Endothelial cell of umbilical vein (primary cell): ENCODE results near the gene NFIA. TPM values are rescaled to one million over a fixed set of nuclear protein-coding genes. Genes with fewer than 3 reads are reported as not detected.

Experiments used
- BruUV-seq: library from RNA; stranded (reverse); fragments of 400-500 nt; replicated peaks from 2 replicates; lab custom pipeline; 2021; lab: Mats Ljungman, UMichigan
- CTCF ChIA-PET: fragments of 300-600, 350-600 bp; sonication (Branson Sonifier 250); formaldehyde crosslinking; loops from one replicate; lab custom pipeline; 2021; ENCODE audit warnings: antibody characterized with exemption, inconsistent platforms; lab: Charles Lee
- POLR2A ChIA-PET: fragments of 300-600, 350-600 bp; sonication (Branson Sonifier 250); formaldehyde crosslinking; loops from one replicate; lab custom pipeline; 2021; ENCODE audit warnings: antibody characterized with exemption, inconsistent platforms; lab: Charles Lee
- DNase-seq: peaks from one replicate; pipeline ENCODE4 v3.0.0-alpha.2; 2011; ENCODE audit warnings: low read depth, low spot score
- FAIRE-seq: peaks from 2 replicates; lab custom pipeline; 2011; peaks lifted over from hg19 to GRCh38; lab: Jason Lieb, UNC
- H2AFZ ChIP-seq: 2 replicates; pipeline ENCODE4 v1.6.0; 2012; ENCODE audit warnings: low read depth, low read length, control low read depth, inconsistent platforms
- H3K27ac ChIP-seq: 2 replicates; pipeline ENCODE4 v1.5.1; 2011; ENCODE audit warnings: low read depth, mild to moderate bottlenecking, control low read depth, low read length, moderate library complexity; ENCODE audit not compliant: insufficient read depth
- H3K27me3 ChIP-seq, 2 experiments: 2 replicates each; pipeline versions ENCODE4 v1.6.0 to v1.6.1; 2011; ENCODE audit warnings: low read length in 2 of 2, mixed read lengths in 1 of 2; ENCODE audit not compliant: control insufficient read depth in 2 of 2, insufficient read depth in 2 of 2
- H3K36me3 ChIP-seq, 2 experiments: 2 replicates in 1 of 2; 3 replicates in 1 of 2; pipeline ENCODE4 v1.5.1; 2011; ENCODE audit warnings: low read length in 2 of 2, mild to moderate bottlenecking in 1 of 2, moderate library complexity in 1 of 2; ENCODE audit not compliant: control insufficient read depth in 2 of 2, insufficient read depth in 2 of 2; ENCODE audit errors: extremely low read depth in 1 of 2
- H3K4me1 ChIP-seq: 3 replicates; pipeline ENCODE4 v1.5.1; 2011; ENCODE audit warnings: mild to moderate bottlenecking, low read length; ENCODE audit not compliant: control insufficient read depth, insufficient read depth; ENCODE audit errors: extremely low read depth
- H3K4me2 ChIP-seq: 2 replicates; pipeline ENCODE4 v1.6.1; 2011; ENCODE audit warnings: low read length, control low read depth, mixed read lengths; ENCODE audit not compliant: insufficient read depth
- H3K4me3 ChIP-seq, 3 experiments: fragments of 200-600 bp in 1 of 3; sonication (generic), shearing (Covaris generic) in 1 of 3; replicated peaks in 1 of 3; 2 replicates each; pipeline ENCODE4 v1.5.1; 2011 to 2016; ENCODE audit warnings: control low read depth in 3 of 3, low read length in 3 of 3, mild to moderate bottlenecking in 2 of 3, inconsistent platforms in 1 of 3, low read depth in 1 of 3, moderate library complexity in 1 of 3; ENCODE audit not compliant: insufficient read depth in 1 of 3
- H3K79me2 ChIP-seq: 2 replicates; pipeline ENCODE4 v1.6.0; 2012; ENCODE audit warnings: low read length, inconsistent platforms; ENCODE audit not compliant: control insufficient read depth, insufficient read depth
- H3K9ac ChIP-seq: replicated peaks from 2 replicates; pipeline ENCODE3; 2011; ENCODE audit warnings: low read length, control low read depth; ENCODE audit not compliant: insufficient read depth; ENCODE audit errors: extremely low read depth
- H3K9me1 ChIP-seq: replicated peaks from 3 replicates; pipeline ENCODE4 v1.6.0; 2011; ENCODE audit warnings: mild to moderate bottlenecking, low read length; ENCODE audit not compliant: control insufficient read depth, insufficient read depth; ENCODE audit errors: extremely low read depth
- H3K9me3 ChIP-seq: replicated peaks from 2 replicates; pipeline ENCODE4 v1.5.1; 2012; ENCODE audit warnings: low read length, inconsistent platforms; ENCODE audit not compliant: control insufficient read depth, insufficient read depth
- H4K20me1 ChIP-seq: replicated peaks from 2 replicates; pipeline ENCODE3; 2011; ENCODE audit warnings: mild to moderate bottlenecking, low read length; ENCODE audit not compliant: control insufficient read depth, insufficient read depth; ENCODE audit errors: extremely low read depth
- CTCF ChIP-seq, 2 donors: IDR thresholded peaks; 1 replicate in 1 of 2; 2 replicates in 1 of 2; pipeline ENCODE4 v1.5.1; 2011; ENCODE audit warnings: low read length in 2 of 2, mild to moderate bottlenecking in 2 of 2, moderate library complexity in 2 of 2, control low read depth in 1 of 2, inconsistent platforms in 1 of 2, low read depth in 1 of 2; ENCODE audit not compliant: insufficient read depth in 1 of 2; ENCODE audit errors: extremely low read depth in 1 of 2
- EZH2 ChIP-seq: IDR thresholded peaks from 2 replicates; pipeline ENCODE4 v1.6.1; 2012; ENCODE audit warnings: borderline replicate concordance, low read depth, mild to moderate bottlenecking, moderate library complexity, low read length, inconsistent platforms; ENCODE audit not compliant: severe bottlenecking
- FOS ChIP-seq: IDR thresholded peaks from 2 replicates; pipeline ENCODE4 v1.6.1; 2011; ENCODE audit warnings: mild to moderate bottlenecking, low read length, moderate library complexity, borderline replicate concordance; ENCODE audit not compliant: insufficient read depth
- GATA2 ChIP-seq: IDR thresholded peaks from 2 replicates; pipeline ENCODE4 v1.7.0; 2011; ENCODE audit warnings: low read depth, mild to moderate bottlenecking, moderate library complexity, mixed read lengths, low read length; ENCODE audit not compliant: insufficient read length, insufficient read depth
- MAX ChIP-seq: IDR thresholded peaks from 2 replicates; pipeline ENCODE4 v1.6.1; 2011; ENCODE audit not compliant: insufficient read depth, insufficient read length
- MYC ChIP-seq: IDR thresholded peaks from one replicate; pipeline ENCODE4 v1.6.1; 2011; ENCODE audit warnings: mild to moderate bottlenecking, low read depth, low read length
- dilution Hi-C: fragments of 300-500 bp; cut with MboI; formaldehyde crosslinking; loops from one replicate; pipeline ENCODE4 v1.15.0; 2019; ENCODE audit warnings: low sequenced_read_pairs; ENCODE audit not compliant: extremely low pct_ligation_motif_present
- intact Hi-C: fragments of 100-400 bp; cut with micrococcal nuclease; formaldehyde crosslinking; loops from one replicate; pipeline ENCODE4 v1.10.0; 2022
- polyA plus RNA-seq, 4 experiments: library from polyadenylated mRNA; depleted of rRNA in 3 of 4; stranded (reverse) in 3 of 4; unstranded in 1 of 4; fragments of >200 nt; gene quantifications; 2 replicates each; pipeline versions ENCODE4 v1.2.1 to v1.2.3, GENCODE V29; 2011 to 2012; ENCODE audit warnings: missing spikeins in 1 of 4
- total RNA-seq: library from RNA; stranded (reverse); gene quantifications from 2 replicates; pipeline ENCODE4 v1.2.3, GENCODE V29; 2021

NFIA gene
- total and polyA plus RNA-seq, 2 donors (not counting 3 experiments of a cell fraction or from before 2014, with no cell fraction given): 25.5 to 47.0 TPM

GRCh38 chr1:61208172-61208571 is 125.8 kb downstream of the NFIA start:
- TF ChIP-seq MYC (no peak), EZH2 (no peak), GATA2 (no peak), CTCF (IDR thresholded peaks at IDR 0.05; ENCODE audit: extremely low read depth in 1 of 2, insufficient read depth in 1 of 2, low read depth in 1 of 2, low read length in 2 of 2) (no peak), MAX (no peak), FOS (no peak)
- H3K27ac ChIP-seq: no peak overlapping the region
- H3K27me3 ChIP-seq: no peaks in the 10 kb centered on the region
- no peak overlapping the region for H3K4me3 ChIP-seq
- ChIA-PET POLR2A (no interaction called here), CTCF (interaction anchor here (0.6 to 1.7 kb wide), 7 partner anchors 8 to 205 kb away, joined by 3 to 5 read pairs (median 3); no protein-coding TSS in a partner anchor)
- H3K4me2 ChIP-seq: no peak overlapping the region
- no peaks in the 10 kb centered on the region for H3K36me3 ChIP-seq
- dilution Hi-C loops (no loop called here), intact Hi-C loops (no loop called here)
- no peaks in the 10 kb centered on the region for H3K4me1 ChIP-seq
- H3K79me2 ChIP-seq: peaks cover 2% of the 10 kb centered on the region
- H2AFZ ChIP-seq: no peak overlapping the region
- FAIRE-seq (peak; percentile 15), DNase-seq (peak; percentile 48)
- no peaks in the 10 kb centered on the region for H3K9me1 ChIP-seq
- BruUV-seq: no TSS peak
- no peak overlapping the region for H3K9ac ChIP-seq
- no peaks in the 10 kb centered on the region for H4K20me1 ChIP-seq
- no peaks in the 10 kb centered on the region for H3K9me3 ChIP-seq
